A673 (cell line): Measurements from ENCODE around the gene TCTN1. TPM values are rescaled to one million over a fixed set of nuclear protein-coding genes. Genes with fewer than 3 reads are reported as not detected.

ENCODE experiments used
- Bru-seq: library from RNA; stranded (reverse); fragments of 400-500 nt; gene quantifications from one replicate; lab custom pipeline; 2021; lab: Mats Ljungman, UMichigan
- BruChase-seq, 2 experiments: library from RNA; stranded (reverse); fragments of 400-500 nt; gene quantifications; one replicate each; lab custom pipeline; 2021; lab: Mats Ljungman, UMichigan
- BruUV-seq: library from RNA; stranded (reverse); fragments of 400-500 nt; replicated peaks from 2 replicates; lab custom pipeline; 2021; lab: Mats Ljungman, UMichigan
- CTCF ChIA-PET: fragments of 300-600 bp; sonication (Branson Sonifier 250); formaldehyde crosslinking; loops from one replicate; lab custom pipeline; 2022; ENCODE audit warnings: antibody characterized with exemption; lab: Charles Lee
- POLR2A ChIA-PET: fragments of 300-600 bp; sonication (Branson Sonifier 250); formaldehyde crosslinking; loops from one replicate; lab custom pipeline; 2022; ENCODE audit warnings: antibody characterized with exemption; ENCODE audit not compliant: low non-redundant PET; lab: Charles Lee
- DNase-seq: peaks from one replicate; pipeline ENCODE4 v3.0.0-alpha.2; 2015; ENCODE audit warnings: low spot score
- H3K27ac ChIP-seq: fragments of 200-600 bp; sonication (generic); 2 replicates; pipeline ENCODE4 v1.5.1; 2016; ENCODE audit warnings: mixed run types, low read depth, mild to moderate bottlenecking, mixed read lengths, antibody characterized with exemption, low read length; ENCODE audit not compliant: poor library complexity, severe bottlenecking
- H3K27me3 ChIP-seq: fragments of 200-600 bp; sonication (generic); replicated peaks from 2 replicates; pipeline ENCODE4 v1.6.1; 2017; ENCODE audit warnings: mixed run types, low read depth, mild to moderate bottlenecking, mixed read lengths, antibody characterized with exemption, low read length; ENCODE audit not compliant: insufficient read depth, poor library complexity
- H3K36me3 ChIP-seq: fragments of 200-600 bp; sonication (generic); 2 replicates; pipeline ENCODE4 v1.6.1; 2016; ENCODE audit warnings: mixed run types, mild to moderate bottlenecking, mixed read lengths, antibody characterized with exemption, low read length; ENCODE audit not compliant: insufficient read depth, poor library complexity, severe bottlenecking
- H3K4me1 ChIP-seq: fragments of 200-600 bp; sonication (generic); 2 replicates; pipeline ENCODE4 v1.6.1; 2017; ENCODE audit warnings: mixed run types, mild to moderate bottlenecking, mixed read lengths, antibody characterized with exemption, low read length; ENCODE audit not compliant: insufficient read depth, poor library complexity, severe bottlenecking
- H3K4me3 ChIP-seq: fragments of 200-600 bp; sonication (generic); 2 replicates; pipeline ENCODE4 v1.5.1; 2016; ENCODE audit warnings: low read depth, mixed run types, mild to moderate bottlenecking, mixed read lengths, low read length; ENCODE audit not compliant: poor library complexity, severe bottlenecking
- H3K9me3 ChIP-seq: fragments of 200-600 bp; sonication (generic); 2 replicates; pipeline ENCODE4 v1.6.1; 2016; ENCODE audit warnings: mixed run types, low read depth, mild to moderate bottlenecking, mixed read lengths, antibody characterized with exemption, low read length; ENCODE audit not compliant: poor library complexity, severe bottlenecking
- EZH2 ChIP-seq: fragments of 200-600 bp; sonication (generic); IDR thresholded peaks from 2 replicates; pipeline ENCODE4 v1.6.1; 2017; ENCODE audit warnings: borderline replicate concordance, low read depth, mild to moderate bottlenecking, mixed read lengths, antibody characterized with exemption, low read length; ENCODE audit not compliant: poor library complexity, severe bottlenecking
- intact Hi-C: fragments of 100-400 bp; cut with micrococcal nuclease; formaldehyde crosslinking; loops from one replicate; pipeline ENCODE4 v1.10.0; 2022; ENCODE audit not compliant: unreplicated experiment
- long read RNA-seq: library from polyadenylated mRNA; stranded (forward); transcript quantifications from one replicate; pipeline ENCODE4 v2.0.0, GENCODE V29; 2022
- total RNA-seq: library from RNA; stranded (reverse); gene quantifications from 2 replicates; pipeline ENCODE4 v1.2.3, GENCODE V29; 2021
- TF ChIP-seq, protein P1 (sequence below): fragments of 300-800, 200-600 bp; sonication (generic); conservative IDR thresholded peaks from 2 replicates; pipeline ENCODE4 v1.5.1; 2017; ENCODE audit warnings: low read depth, mild to moderate bottlenecking, antibody characterized with exemption, low read length, moderate library complexity, mixed read lengths

TCTN1 gene
- total RNA-seq (38.8 TPM in 2 replicates), Bru-seq, nascent RNA (percentile 63 among the genes with signal in this experiment), BruChase-seq, experiment 1, labeled RNA remaining after a 2-hour chase (percentile 68 among the genes with signal in this experiment), BruChase-seq, experiment 2, labeled RNA remaining after a 6-hour chase (percentile 67 among the genes with signal in this experiment)
- long read RNA-seq, transcript TCTN1-225 (15 exons, 2,309 nt), result major isoform, 6 of 35 reads
- long read RNA-seq, partial matches to known transcripts, result 2 of 35 reads
- long read RNA-seq, other reads (novel, unspliced or antisense), result 20 of 35 reads

DNA sequence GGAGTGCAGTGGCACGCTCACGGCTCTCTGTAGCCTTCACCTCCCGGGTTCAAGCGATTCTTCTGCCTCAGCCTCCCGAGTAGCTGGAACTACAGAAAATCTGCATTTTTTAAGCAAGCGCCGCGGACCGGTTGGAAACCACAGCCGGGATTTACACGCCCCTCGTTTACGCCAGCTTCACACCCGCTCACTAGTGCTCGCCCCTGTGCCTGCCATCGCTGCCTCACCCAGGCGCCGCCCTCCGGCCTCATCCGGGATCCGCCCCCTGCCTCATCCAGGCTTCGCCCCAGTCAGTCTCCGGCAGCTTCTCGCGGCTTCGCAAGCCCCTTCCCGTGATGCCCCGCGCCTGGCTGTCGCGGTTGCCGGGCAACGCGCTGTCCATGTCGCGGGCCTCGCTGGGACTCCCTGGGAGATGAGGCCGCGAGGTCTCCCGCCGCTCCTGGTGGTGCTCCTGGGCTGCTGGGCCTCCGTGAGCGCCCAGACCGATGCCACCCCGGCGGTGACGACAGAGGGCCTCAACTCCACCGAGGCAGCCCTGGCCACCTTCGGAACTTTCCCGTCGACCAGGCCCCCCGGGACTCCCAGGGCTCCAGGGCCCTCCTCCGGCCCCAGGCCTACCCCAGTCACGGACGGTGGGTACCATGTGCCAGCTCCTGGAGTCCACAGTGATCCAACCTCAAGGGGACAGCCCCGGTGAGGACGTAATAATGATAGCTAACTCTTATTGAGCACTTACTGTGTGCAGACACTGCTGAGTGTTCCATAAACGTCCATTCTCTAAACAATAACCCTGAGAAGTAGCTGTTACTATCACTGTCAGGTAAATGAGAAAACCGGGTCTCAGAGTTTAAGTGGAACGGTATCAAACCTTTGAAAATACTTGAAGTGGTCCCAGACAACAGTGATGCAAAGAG is at the start of gene TCTN1:
Gene TCTN1 (plus strand): TSS at position 359 of the 914 bp plus-strand sequence. CDS start 54 bp downstream, at position 413.
- peak within 1 kb of the TSS; percentile 66 for H3K27ac ChIP-seq
- peak; percentile 98 for DNase-seq

DNA sequence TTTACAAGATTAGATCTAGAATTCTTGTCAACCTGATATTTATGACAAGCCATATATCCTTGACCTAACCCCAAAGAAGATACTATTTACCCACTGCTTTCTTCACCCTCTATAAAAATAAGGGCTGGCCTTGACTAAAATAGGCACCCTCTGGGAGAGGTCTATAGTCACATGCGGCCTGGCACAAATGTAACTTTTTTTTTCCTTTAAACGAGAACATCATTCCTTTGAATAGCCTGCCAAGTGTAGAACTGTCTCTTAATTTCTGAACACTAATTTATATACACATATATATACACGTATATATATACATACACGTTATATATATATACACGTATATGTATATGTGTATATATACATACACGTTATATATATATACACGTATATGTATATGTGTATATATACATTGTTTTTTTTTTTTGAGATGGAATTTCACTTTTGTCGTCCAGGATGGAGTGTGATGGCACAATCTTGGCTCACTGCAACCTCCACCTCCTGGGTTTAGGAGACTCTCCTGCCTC is 49.4 kb upstream of the TCTN1 start:
- H3K9me3 ChIP-seq, result no peaks in the 10 kb centered on the region
- no peaks in the 10 kb centered on the region for H3K27me3 ChIP-seq
- BruUV-seq, result no TSS peak
- intact Hi-C loops, result no loop called here
- H3K27ac ChIP-seq, result peak overlapping the region; percentile 12
- TF ChIP-seq, protein P1, sequence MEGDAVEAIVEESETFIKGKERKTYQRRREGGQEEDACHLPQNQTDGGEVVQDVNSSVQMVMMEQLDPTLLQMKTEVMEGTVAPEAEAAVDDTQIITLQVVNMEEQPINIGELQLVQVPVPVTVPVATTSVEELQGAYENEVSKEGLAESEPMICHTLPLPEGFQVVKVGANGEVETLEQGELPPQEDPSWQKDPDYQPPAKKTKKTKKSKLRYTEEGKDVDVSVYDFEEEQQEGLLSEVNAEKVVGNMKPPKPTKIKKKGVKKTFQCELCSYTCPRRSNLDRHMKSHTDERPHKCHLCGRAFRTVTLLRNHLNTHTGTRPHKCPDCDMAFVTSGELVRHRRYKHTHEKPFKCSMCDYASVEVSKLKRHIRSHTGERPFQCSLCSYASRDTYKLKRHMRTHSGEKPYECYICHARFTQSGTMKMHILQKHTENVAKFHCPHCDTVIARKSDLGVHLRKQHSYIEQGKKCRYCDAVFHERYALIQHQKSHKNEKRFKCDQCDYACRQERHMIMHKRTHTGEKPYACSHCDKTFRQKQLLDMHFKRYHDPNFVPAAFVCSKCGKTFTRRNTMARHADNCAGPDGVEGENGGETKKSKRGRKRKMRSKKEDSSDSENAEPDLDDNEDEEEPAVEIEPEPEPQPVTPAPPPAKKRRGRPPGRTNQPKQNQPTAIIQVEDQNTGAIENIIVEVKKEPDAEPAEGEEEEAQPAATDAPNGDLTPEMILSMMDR, result no peak
- TF ChIP-seq EZH2, result no peak
- ChIA-PET POLR2A (no interaction called here), CTCF (no interaction called here)
- H3K4me3 ChIP-seq, result no peak overlapping the region
- H3K4me1 ChIP-seq, result peaks cover 55% of the 10 kb centered on the region
- H3K36me3 ChIP-seq, result no peaks in the 10 kb centered on the region
- DNase-seq, result no peak

More for the DNA sequence above, at the start of gene TCTN1:
- peak within 1 kb of the TSS; percentile 73 for H3K4me3 ChIP-seq
- TSS peak; percentile 66 for BruUV-seq
- intact Hi-C loops, result loop anchor here (5.0 to 10.0 kb wide), 3 partner anchors 81 to 273 kb away; no protein-coding TSS in a partner anchor
- TF ChIP-seq, protein P1, result no peak
- no peak for TF ChIP-seq EZH2
- H3K27me3 ChIP-seq, result no peaks in the 10 kb centered on the region
- ChIA-PET CTCF (interaction anchor here (0.9 kb wide), 1 partner anchor 12 kb away, joined by 4 read pairs; no protein-coding TSS in a partner anchor), POLR2A (interaction anchor here (0.5 to 0.7 kb wide), 2 partner anchors 19 to 714 kb away, joined by 3 to 7 read pairs; no protein-coding TSS in a partner anchor)
- H3K4me1 ChIP-seq, result peaks cover under 1% of the 10 kb centered on the region
- no peaks in the 10 kb centered on the region for H3K36me3 ChIP-seq
- H3K9me3 ChIP-seq, result no peaks in the 10 kb centered on the region
